HEK293T (cell line): ENCODE data around the gene DMRTB1.

Source experiments
- CTCF ChIA-PET: fragments of 350-600 bp; formaldehyde crosslinking; extraction: SDS; loops from one replicate; lab custom pipeline; 2021; ENCODE audit warnings: antibody characterized with exemption, inconsistent platforms; lab: Yijun Ruan, JAX
- POLR2A ChIA-PET: fragments of 350-600 bp; formaldehyde crosslinking; extraction: SDS; loops from one replicate; lab custom pipeline; 2020; ENCODE audit warnings: antibody characterized with exemption, inconsistent platforms; lab: Yijun Ruan, JAX
- DNase-seq: peaks from one replicate; pipeline ENCODE4 v3.0.0; 2012; ENCODE audit warnings: mixed read lengths; ENCODE audit errors: extremely low spot score
- ARNT ChIP-seq: fragments of 450-650 bp; IDR thresholded peaks from 2 replicates; pipeline ENCODE4 v1.6.1; 2017; ENCODE audit warnings: mild to moderate bottlenecking
- BHLHE40 ChIP-seq: fragments of 450-650 bp; IDR thresholded peaks from 2 replicates; pipeline ENCODE4 v1.6.1; 2016; ENCODE audit warnings: mild to moderate bottlenecking, moderate library complexity, borderline replicate concordance
- CTBP1 ChIP-seq: fragments of 450-650 bp; IDR thresholded peaks from 2 replicates; pipeline ENCODE4 v1.6.1; 2016; ENCODE audit warnings: borderline replicate concordance
- ELF4 ChIP-seq: fragments of 450-650 bp; IDR thresholded peaks from 2 replicates; pipeline ENCODE4 v1.6.1; 2017; ENCODE audit warnings: antibody characterized with exemption
- FOXA1 ChIP-seq: fragments of 450-650 bp; IDR thresholded peaks from 2 replicates; pipeline ENCODE4 v1.6.1; 2016; ENCODE audit warnings: mild to moderate bottlenecking
- FOXK2 ChIP-seq: fragments of 450-650 bp; IDR thresholded peaks from 2 replicates; pipeline ENCODE4 v1.6.1; 2016; ENCODE audit warnings: mild to moderate bottlenecking
- FOXM1 ChIP-seq: fragments of 450-650 bp; IDR thresholded peaks from 2 replicates; pipeline ENCODE4 v1.6.1; 2017; ENCODE audit warnings: mild to moderate bottlenecking, borderline replicate concordance
- HDGF ChIP-seq: fragments of 450-650 bp; IDR thresholded peaks from 2 replicates; pipeline ENCODE4 v1.6.1; 2017; ENCODE audit warnings: antibody characterized with exemption, borderline replicate concordance
- L3MBTL2 ChIP-seq: fragments of 450-650 bp; conservative IDR thresholded peaks from 2 replicates; pipeline ENCODE4 v1.6.1; 2016; ENCODE audit warnings: mild to moderate bottlenecking
- LEF1 ChIP-seq: fragments of 450-650 bp; IDR thresholded peaks from 2 replicates; pipeline ENCODE4 v1.6.1; 2017; ENCODE audit warnings: mild to moderate bottlenecking, borderline replicate concordance
- NFRKB ChIP-seq: fragments of 450-650 bp; IDR thresholded peaks from 2 replicates; pipeline ENCODE4 v1.6.1; 2016; ENCODE audit warnings: mild to moderate bottlenecking, moderate library complexity
- SP1 ChIP-seq: fragments of 450-650 bp; IDR thresholded peaks from 2 replicates; pipeline ENCODE4 v1.6.1; 2017
- SUZ12 ChIP-seq: fragments of 450-650 bp; IDR thresholded peaks from 2 replicates; pipeline ENCODE4 v1.6.1; 2016; ENCODE audit warnings: mild to moderate bottlenecking
- TARDBP ChIP-seq: fragments of 450-650 bp; IDR thresholded peaks from 2 replicates; pipeline ENCODE4 v1.6.1; 2016
- ZNF384 ChIP-seq: fragments of 450-650 bp; IDR thresholded peaks from 2 replicates; pipeline ENCODE4 v1.6.1; 2016
- TF ChIP-seq, protein P1 (sequence below): fragments of 450-650 bp; IDR thresholded peaks from 2 replicates; pipeline ENCODE4 v1.6.1; 2016

The DMRTB1 gene

GRCh38 chr1:53420341-53420740 lies 38.9 kb upstream of the DMRTB1 start:
- no peak for DNase-seq
- TF ChIP-seq LEF1 (no peak), L3MBTL2 (no peak), FOXA1 (no peak), ZNF384 (no peak), TARDBP (no peak), FOXM1 (no peak), HDGF (no peak), NFRKB (no peak), SUZ12 (no peak), BHLHE40 (no peak), ARNT (no peak), SP1 (no peak), FOXK2 (no peak), CTBP1 (no peak)
- TF ChIP-seq, protein P1, sequence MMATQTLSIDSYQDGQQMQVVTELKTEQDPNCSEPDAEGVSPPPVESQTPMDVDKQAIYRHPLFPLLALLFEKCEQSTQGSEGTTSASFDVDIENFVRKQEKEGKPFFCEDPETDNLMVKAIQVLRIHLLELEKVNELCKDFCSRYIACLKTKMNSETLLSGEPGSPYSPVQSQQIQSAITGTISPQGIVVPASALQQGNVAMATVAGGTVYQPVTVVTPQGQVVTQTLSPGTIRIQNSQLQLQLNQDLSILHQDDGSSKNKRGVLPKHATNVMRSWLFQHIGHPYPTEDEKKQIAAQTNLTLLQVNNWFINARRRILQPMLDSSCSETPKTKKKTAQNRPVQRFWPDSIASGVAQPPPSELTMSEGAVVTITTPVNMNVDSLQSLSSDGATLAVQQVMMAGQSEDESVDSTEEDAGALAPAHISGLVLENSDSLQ: no peak
- CTCF ChIA-PET: no interaction called here
- POLR2A ChIA-PET: no interaction called here

GRCh38 chr1:53421208-53421607 lies 38.0 kb upstream of the DMRTB1 start:
- no peak for DNase-seq
- ChIA-PET CTCF (no interaction called here), POLR2A (no interaction called here)
- no peak for TF ChIP-seq ARNT
- no peak for TF ChIP-seq NFRKB
- TF ChIP-seq HDGF: no peak
- TF ChIP-seq TARDBP: no peak
- no peak for TF ChIP-seq CTBP1
- TF ChIP-seq SP1: no peak
- TF ChIP-seq L3MBTL2: no peak
- TF ChIP-seq, protein P1: no peak
- TF ChIP-seq BHLHE40: no peak
- no peak for TF ChIP-seq FOXA1
- TF ChIP-seq FOXK2: no peak
- TF ChIP-seq ZNF384: no peak
- no peak for TF ChIP-seq LEF1
- TF ChIP-seq ELF4: no peak
- TF ChIP-seq FOXM1: no peak
- no peak for TF ChIP-seq SUZ12

DNA sequence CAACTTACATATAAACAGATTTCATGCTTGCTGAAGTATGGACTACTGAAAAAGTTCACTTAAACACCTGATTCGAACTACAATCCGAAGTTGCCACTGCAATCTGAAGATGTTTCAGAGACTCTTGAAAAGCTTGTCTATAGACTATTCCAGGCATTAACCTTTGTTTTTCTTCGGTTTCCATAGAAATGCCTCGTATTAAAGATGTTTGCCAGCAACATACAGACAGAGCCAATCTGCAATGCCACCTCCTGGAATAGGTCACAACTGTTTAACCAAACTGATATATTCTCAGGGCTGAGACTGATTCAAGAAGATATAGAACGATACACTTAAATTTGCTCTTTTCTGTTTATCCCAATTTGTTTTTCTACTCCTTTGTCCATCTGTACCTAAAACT lies 28.9 kb upstream of the DMRTB1 start:
- POLR2A ChIA-PET: no interaction called here
- CTCF ChIA-PET: no interaction called here

DNA sequence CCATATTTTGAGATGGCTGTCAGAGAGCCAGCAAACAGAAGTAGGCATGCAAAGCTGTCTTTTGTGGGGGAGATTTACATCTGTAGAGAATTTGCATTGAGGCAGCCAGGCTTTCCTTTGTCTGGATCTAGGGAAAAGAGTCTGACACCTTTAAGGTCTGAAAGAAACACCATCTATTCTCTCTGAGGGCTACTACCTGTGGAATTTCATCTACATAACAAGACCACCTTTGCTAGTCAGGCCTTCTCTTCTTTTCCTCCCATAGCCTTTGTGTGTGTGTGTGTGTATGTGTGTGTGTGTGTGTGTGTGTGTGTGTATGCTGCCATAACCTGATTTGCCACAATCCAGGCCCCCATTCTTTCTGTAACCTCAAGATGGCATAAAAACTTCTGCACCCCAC lies 28.4 kb upstream of the DMRTB1 start:
- ChIA-PET CTCF (no interaction called here), POLR2A (no interaction called here)
- TF ChIP-seq BHLHE40 (no peak), ELF4 (no peak), SUZ12 (no peak)
- DNase-seq: no peak

More for the DNA sequence above, 28.9 kb upstream of the DMRTB1 start:
- no peak for DNase-seq
- no peak for TF ChIP-seq SUZ12
- TF ChIP-seq ARNT: no peak
- no peak for TF ChIP-seq BHLHE40
- no peak for TF ChIP-seq CTBP1
- TF ChIP-seq ZNF384: no peak
- no peak for TF ChIP-seq FOXK2
- no peak for TF ChIP-seq SP1

DNA sequence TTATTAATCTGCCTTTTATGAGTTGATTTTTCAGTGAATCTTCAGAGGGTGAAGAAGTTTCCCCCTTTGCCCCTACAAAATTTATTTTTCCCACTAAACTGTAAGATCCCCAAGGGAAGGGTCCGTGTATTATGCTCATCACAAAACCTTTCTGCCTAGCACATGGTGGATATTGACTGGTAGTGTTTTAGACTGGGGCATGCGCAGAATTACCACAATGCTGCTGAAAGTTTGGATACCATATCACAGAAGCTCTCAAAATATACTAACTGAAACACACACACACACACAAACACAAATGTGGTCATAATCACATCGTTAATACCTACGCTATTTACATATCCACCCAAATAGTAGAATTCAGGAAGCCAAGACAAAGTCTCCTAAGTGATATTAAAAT lies 28.0 kb upstream of the DMRTB1 start:
- ChIA-PET CTCF (no interaction called here), POLR2A (no interaction called here)
- DNase-seq: no peak
- TF ChIP-seq SP1: no peak
- no peak for TF ChIP-seq ARNT
- TF ChIP-seq CTBP1: no peak
- no peak for TF ChIP-seq ZNF384
- no peak for TF ChIP-seq LEF1
- no peak for TF ChIP-seq HDGF
- no peak for TF ChIP-seq TARDBP
- TF ChIP-seq FOXA1: no peak
- TF ChIP-seq, protein P1: no peak
- TF ChIP-seq NFRKB: no peak
- TF ChIP-seq SUZ12: no peak
- TF ChIP-seq FOXK2: no peak
- TF ChIP-seq BHLHE40: no peak
- no peak for TF ChIP-seq FOXM1
- no peak for TF ChIP-seq ELF4

GRCh38 chr1:53431805-53432565 lies 27.2 kb upstream of the DMRTB1 start:
- POLR2A ChIA-PET: no interaction called here
- DNase-seq: no peak
- CTCF ChIA-PET: interaction anchor here (0.6 kb wide), 1 partner anchor 88 kb away, joined by 3 read pairs; no protein-coding TSS in a partner anchor
- TF ChIP-seq SUZ12: no peak
- TF ChIP-seq LEF1: no peak
- TF ChIP-seq TARDBP: no peak
- no peak for TF ChIP-seq ZNF384
- TF ChIP-seq NFRKB: no peak
- no peak for TF ChIP-seq BHLHE40
- no peak for TF ChIP-seq ELF4
- no peak for TF ChIP-seq L3MBTL2
- no peak for TF ChIP-seq FOXM1
- no peak for TF ChIP-seq SP1
- no peak for TF ChIP-seq CTBP1
- no peak for TF ChIP-seq ARNT
- TF ChIP-seq FOXK2: no peak
- TF ChIP-seq HDGF: no peak
- TF ChIP-seq, protein P1: no peak
- TF ChIP-seq FOXA1: no peak
